Activated effector memory CD4-positive, alpha-beta T cell treated with Interleukin-2 at 50 U/mL for 16 hours (primary cell): ENCODE measurements around the gene RPL19.

Experiments
- DNase-seq: peaks from one replicate; pipeline ENCODE4 v3.0.0-alpha.2; 2020

RPL19 gene

GRCh38 chr17:39252788-39253460, 52.8 kb downstream of the RPL19 start:
- DNase-seq, result no peak
